NCI-H2029 (cell line): ENCODE data around the gene EIF5A2.
A peak's percentile ranks its signal among the peaks of the same experiment; 100 is the strongest.
"Not testable (repeated sequence)": the region's sequence is repeated elsewhere in the genome, so short reads cannot be mapped to it uniquely, and the experiment has no call there.

ENCODE experiments used
- DNase-seq: peaks from one replicate; lab custom pipeline; 2025; lab: John Stamatoyannopoulos, UW

EIF5A2 gene

DNA sequence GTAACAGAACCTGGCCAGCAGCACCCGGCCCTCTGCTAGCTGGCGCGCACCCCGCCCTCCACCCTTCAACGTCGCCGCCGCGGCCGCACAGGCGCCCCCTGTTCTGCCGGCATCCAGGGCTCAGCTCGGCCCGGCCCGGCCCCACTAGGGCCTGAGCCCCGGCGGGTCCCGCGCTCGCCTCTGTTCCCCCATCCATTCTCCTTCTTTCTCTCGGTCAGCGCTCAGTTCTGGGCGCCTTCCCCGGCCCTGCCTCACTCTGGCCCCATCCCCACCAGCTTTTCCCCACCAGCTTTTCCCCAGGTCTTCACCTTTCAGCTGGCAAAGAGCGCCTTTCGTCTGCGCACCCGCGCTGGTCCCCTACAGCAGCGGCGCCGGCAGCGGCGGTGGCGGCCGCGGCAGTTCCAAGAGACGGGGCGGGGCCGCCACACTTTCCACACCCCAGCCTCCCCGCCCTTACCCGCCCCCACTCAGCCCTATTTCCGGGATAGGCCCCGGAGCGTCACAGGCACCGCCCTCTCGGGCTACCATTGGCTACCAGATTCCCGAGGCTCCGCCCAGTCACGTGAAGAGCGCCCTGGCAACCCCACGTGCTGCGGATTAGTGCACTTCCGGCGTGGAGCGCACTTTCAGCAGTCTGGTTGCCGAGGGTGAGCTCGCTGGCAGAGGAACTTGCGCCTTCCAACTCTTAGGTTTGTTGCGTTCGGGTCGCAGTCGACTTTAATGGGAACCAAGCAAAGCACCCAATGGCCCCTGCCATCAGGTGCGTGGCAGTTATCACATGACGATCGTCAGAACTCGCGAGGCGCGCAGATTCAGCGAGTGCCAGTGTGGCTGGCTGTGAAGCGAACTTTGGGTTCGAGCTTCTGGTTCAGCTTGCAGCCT lies at the start of gene EIF5A2:
Gene EIF5A2 (minus strand): TSS at position 403 of the 882 bp plus-strand sequence. CDS start 831 bp downstream, outside the sequence.
- DNase-seq = peak; percentile 97

GRCh38 chr3:170956647-170957046 lies 48.2 kb upstream of the EIF5A2 start:
- DNase-seq = no peak

DNA sequence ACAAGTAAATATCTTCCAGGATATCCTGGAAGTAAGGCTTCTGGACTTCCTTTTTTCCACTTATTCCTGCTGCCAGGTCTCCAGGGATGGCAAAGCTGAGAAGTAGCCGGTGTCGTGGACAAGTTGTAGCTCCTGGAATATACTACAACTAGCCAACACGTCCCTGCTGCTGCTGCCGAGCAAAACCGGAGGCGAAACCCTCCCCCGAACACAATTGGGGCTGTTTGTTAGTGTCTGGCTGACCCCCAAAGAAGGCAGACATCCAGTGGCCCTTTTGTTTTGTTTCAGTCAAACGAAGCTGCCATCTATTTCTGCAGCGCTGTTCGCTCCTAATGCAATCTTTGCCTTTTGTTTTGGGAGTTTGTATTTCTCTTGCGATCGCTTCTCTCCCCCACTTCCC lies 45.3 kb upstream of the EIF5A2 start:
- DNase-seq = no peak

- DNase-seq = no peak
These were observed 44.8 kb upstream of the EIF5A2 start for GRCh38 chr3:170953229-170953628.

- DNase-seq = no peak
These were observed 40.8 kb upstream of the EIF5A2 start for GRCh38 chr3:170949211-170949610.

GRCh38 chr3:170947018-170947769 lies 38.8 kb upstream of the EIF5A2 start:
- DNase-seq = no peak

GRCh38 chr3:170942011-170942410 lies 33.6 kb upstream of the EIF5A2 start:
- DNase-seq = peak; percentile 28

DNA sequence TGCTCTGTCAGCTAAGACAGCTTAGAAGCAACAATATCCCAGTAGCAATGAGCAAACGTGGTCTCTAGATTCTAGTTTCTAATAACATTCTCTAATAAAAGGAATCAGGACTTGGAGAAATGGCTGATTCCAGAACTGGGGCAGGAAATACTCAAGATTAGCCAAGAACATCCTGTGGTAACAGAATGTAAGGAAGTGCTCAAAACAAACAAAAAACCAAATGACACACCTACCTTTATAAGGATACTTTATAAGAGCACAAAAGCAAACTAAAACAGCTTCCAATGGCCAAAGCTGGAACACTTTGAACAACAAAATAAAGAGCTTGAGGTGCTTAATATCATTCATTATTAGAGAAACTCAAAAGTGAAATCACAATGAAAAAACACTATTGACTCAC lies 33.1 kb upstream of the EIF5A2 start:
- DNase-seq = no peak

DNA sequence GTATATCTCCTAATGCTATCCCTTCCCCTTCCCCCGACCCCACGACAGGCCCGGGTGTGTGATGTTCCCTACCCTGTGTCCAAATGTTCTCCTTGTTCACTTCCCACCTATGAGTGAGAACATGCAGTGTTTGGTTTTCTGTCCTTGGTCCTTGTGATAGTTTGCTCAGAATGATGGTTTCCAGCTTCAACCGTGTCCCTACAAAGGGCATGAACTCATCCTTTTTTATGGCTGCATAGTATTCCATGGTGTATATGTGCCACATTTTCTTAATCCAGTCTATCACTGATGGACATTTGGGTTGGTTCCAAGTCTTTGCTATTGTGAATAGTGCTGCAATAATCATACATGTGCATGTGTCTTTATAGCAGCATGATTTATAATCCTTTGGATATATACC lies 24.6 kb upstream of the EIF5A2 start:
- not testable (repeated sequence) for DNase-seq

DNA sequence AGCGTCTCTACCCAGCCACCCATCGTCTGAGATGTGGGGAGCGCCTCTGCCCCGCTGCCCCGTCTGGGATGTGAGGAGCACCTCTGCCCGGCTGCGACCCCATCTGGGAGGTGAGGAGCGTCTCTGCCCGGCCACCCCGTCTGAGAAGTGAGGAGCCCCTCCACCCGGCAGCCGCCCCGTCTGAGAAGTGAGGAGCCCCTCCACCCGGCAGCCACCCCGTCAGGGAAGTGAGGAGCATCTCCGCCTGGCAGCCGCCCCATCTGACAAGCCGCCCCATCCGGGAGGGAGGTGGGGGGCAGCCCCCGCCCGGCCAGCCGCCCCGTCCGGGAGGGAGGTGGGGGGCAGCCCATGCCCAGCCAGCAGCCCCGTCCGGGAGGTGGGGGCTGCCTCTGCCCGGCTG lies 15.1 kb upstream of the EIF5A2 start:
- DNase-seq = not testable (repeated sequence)

DNA sequence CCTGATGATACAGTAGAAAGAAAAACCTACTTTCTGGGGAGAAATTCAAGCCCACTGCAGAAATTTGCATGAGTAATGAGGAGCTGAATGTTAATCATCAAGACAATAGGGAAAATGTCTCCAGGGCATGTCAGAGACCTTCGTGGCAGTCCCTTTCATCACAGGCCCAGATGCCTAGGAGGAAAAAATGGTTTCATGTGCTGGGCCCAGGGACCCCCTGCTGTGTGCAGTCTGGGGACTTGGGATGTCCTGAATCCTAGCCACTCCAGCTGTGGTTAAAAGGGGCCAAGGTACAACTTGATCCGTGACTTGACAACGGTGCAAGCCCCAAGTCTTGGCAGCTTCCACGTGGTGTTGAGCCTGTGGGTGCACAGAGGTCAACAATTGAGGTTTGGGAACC lies 10.3 kb upstream of the EIF5A2 start:
- DNase-seq = no peak

DNA sequence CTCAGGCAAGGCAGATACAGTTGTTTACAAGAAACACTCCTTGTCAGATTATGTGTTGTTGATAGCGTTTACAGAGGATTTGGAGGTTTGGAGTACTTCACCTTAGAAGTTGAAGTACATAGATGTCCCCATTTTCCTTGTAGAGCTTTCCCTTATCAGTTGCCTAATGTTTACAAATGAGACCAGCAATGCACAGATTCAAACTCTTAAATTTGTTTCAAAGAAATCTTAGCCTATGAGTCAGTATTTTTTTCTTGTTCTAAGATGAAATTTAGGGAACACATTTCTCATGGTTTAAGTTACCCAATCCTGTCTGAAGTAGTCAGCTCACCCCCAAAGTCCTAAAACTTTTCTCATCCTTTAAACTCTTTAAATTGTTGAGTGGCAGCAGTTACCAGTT lies 6.3 kb upstream of the EIF5A2 start:
- no peak for DNase-seq

GRCh38 chr3:170914212-170914611 lies 5.8 kb upstream of the EIF5A2 start:
- DNase-seq = no peak

DNA sequence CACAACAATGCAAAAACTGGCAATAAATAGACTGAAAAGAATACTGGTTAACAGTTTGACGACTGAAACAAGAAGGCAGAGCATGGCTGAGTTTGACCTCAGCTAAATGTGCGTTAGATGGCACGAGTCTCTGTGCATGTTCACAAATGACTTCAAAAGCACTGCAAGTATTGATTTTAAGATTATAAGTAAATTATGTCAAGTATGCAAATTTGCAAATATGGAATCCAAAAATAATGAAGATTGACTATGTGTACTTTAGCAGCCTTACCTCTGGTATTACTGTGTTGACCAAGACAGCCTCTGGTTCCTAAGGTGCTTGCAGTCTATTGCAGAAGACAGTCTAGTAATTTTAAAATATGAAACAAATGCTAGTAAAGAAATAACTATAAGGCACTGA lies 2.6 kb upstream of the EIF5A2 start:
- DNase-seq = no peak

GRCh38 chr3:170910542-170910941 lies 2.1 kb upstream of the EIF5A2 start:
- DNase-seq = no peak

GRCh38 chr3:170909129-170909903 lies 879 bp upstream of the EIF5A2 start:
- no peak for DNase-seq

DNA sequence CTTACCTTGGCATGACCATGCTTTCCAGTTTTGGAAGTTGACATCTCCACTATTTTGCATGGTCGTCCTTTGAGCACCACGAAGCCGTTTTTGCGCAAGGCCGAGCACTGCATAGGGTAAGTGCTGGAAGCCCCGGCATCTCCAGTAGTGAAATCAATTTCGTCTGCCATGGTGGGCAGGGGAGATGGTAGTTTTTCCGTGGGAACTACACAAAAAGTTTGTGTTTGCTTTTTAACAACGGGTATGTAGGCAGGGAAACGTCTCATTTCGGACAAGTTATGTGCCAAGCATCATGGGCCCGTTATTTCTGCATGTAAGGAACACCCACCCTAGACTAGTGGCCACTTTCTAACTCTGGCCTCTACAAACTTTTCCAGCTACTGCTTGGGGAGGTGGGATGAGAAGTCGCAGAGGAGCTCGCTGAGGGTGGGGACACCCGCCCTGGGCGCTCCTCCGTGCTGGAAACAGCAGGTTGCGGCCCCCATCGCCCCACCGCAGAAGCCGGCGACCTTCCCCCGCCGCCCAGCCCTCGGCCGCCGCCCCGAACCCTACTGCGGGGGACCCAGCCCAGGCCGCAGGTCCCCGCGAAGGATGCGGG lies 701 bp downstream of the EIF5A2 start:
- no peak for DNase-seq

DNA sequence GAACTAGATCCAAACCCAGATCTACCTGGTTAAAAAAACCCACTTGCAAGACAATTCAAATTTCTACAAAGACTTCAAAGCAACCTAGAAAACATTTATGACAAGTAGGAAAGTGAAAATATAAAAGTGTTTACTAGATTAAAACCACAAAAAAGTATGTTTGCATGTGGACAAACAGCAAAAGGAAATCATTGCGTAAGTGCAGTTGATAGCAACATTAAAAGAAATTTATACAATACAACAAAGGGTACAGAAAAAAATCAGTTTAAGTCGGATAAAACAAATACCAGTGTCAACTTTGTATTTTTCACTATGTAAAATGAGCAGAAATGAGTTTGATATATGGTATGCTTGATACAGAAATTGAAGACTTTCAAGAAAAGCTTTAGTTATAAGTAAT lies 2.6 kb downstream of the EIF5A2 start:
- no peak for DNase-seq

- DNase-seq = no peak
These were observed 5.3 kb downstream of the EIF5A2 start for GRCh38 chr3:170903123-170903522.

DNA sequence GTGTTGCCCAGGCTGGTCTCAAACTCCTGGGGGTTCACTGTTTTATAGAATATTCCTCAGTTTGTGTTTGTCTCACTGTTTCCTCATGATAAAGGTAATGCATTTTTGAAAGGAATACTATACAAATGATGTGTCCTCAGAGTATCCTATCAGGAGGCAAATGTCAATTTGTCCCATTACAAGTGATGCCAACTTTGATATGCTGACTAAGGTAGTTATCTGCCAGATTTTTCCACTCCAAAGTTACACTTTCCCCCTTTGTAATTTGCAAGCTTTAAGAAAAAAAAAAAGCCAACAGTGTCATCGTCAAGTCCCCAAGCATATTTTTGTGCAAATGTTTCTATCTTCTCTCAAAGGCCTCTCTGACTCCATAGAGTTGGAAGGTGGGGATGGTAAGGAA lies 9.0 kb downstream of the EIF5A2 start:
- no peak for DNase-seq

GRCh38 chr3:170897978-170898377 lies 10.5 kb downstream of the EIF5A2 start:
- no peak for DNase-seq

- not testable (repeated sequence) for DNase-seq
These were observed 11.2 kb downstream of the EIF5A2 start for GRCh38 chr3:170897199-170897598.
